Measurements from ENCODE around the gene COL9A3.

The COL9A3 gene

DNA sequence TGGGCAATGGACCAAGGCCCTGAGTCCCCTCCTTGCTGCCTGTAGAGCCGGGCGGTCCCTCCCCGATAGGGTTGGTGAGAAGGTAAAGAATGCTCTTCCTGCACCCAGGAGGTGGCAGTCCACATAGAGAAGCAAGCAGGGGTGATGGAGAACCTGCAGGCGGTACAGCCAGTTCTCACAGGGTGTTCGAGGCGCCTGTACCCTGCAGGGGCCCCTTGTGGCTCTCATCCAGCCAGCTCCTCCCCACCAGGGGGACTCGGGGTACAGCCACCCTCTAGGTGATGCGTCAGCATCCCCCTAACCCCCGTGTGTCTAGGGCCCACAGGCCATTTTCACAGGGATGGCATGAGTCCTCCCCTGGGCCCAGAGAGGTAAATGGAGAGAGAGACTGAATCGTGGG lies 5.1 kb upstream of the COL9A3 start:
- TF ChIP-seq CTCF (IDR thresholded peaks at IDR 0.05), result no peak

- TF ChIP-seq CTCF (IDR thresholded peaks at IDR 0.05), result no peak
Observed at GRCh38 chr20:62812181-62812906, 4.5 kb upstream of the COL9A3 start.

GRCh38 chr20:62812907-62813200 lies 4.0 kb upstream of the COL9A3 start:
- no peak for TF ChIP-seq CTCF (IDR thresholded peaks at IDR 0.05)

DNA sequence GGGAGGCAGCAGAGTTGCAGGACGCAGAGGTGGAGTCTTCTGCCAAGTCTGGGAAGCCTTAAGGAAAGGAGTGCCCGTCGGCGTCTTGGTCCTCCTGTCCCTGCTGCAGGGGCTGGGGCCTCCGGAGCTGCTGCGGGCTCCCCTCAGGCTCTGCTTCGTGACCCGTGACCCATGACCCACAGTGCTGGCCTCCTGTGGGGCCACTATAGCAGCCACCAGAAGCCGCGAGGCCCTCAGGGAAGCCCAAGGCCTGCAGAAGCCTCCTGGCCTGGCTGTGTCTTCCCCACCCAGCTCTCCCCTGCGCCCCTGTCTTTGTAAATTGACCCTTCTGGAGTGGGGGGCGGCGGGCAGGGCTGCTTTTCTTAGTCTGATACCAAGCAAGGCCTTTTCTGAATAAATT lies 3.3 kb upstream of the COL9A3 start:
- TF ChIP-seq CTCF (IDR thresholded peaks at IDR 0.05), result no peak

DNA sequence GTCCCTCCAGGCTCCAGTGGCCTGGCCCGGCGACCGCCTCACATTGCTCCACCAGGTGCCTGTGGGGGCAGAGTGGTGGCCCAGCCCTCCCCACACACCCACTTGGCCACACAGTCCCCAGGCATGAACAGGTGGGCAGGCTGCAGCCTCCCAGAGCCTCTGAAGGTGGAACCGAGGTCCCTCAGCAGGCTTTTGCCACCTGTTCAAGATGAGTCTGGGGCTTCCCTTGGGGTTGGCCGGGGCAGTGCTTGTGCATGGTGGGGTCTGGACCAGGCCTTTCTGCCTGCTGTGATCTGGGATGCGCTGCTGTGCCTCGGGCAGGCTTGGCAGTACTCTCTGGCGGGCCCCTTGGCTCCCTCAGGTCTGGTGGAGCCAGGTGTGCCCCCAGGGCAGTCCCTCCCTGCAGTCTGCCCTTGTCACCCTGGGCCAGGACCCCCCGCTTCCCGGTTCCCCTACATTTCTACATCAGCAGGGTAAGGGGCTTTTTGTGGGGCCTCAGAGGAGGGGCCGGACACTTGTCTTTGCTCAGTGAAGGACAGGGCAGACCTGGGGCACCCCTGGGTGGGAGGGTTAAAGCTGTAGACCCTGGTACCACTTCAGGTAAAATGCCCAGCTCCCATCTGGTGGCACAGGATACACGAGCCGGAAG lies 2.7 kb upstream of the COL9A3 start:
- TF ChIP-seq CTCF (IDR thresholded peaks at IDR 0.05), result no peak

GRCh38 chr20:62814709-62815065 lies 2.2 kb upstream of the COL9A3 start:
- TF ChIP-seq CTCF (IDR thresholded peaks at IDR 0.05), result no peak

GRCh38 chr20:62815066-62815991 lies 1.5 kb upstream of the COL9A3 start:
- no peak for TF ChIP-seq CTCF (IDR thresholded peaks at IDR 0.05)
